ENCODE results near the gene SMG1. TPM values are rescaled to one million over a fixed set of nuclear protein-coding genes. Genes with fewer than 3 reads are reported as not detected.

Gene SMG1
- total RNA-seq, result 49.1 and 57.2 TPM in 2 replicates

DNA sequence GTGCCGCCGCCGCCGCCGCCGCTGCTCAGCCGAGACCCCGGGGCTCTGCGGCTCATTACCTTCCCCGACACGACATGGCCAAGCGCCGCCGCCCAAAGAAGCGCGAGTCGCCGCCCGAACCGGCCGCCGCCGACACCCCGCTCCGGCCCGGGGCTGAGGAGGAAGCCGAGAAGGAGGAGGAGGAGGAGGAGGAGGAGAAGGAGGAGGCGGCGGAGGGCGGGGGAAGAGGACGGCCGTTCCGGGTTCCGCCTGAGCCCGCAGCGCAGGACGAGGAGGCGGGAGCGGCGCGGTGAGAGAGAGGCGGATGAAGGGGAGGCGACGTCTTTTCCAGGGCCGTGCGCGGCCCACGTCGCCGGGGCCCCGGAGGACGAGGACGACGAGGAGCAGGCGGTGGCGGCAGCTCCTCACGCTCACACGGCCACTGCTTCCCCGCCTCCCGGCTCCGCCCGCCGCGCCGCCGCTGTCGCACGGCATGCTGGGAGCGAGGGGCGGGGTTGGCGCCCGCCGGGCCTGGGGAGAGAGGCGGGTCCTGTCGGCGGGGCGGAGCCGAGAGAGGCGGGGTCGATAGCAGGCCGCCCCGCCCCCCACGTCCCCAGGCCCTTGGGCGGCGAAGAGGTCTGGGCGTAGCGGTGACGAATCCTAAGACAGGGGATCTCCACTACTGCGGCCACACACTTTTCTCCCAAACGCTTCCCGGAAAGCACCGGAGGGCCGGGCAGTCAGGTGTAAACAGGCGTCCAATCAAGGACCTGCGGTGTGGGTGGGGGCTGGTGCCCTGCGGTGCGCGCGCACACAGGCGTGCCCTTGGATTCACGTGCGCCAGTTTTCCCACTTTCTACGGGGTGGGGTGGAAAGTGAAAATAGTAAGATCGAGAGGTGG is at the start of gene SMG1:
Gene SMG1, minus strand, starts transcription at position 423 of the 880 bp plus-strand sequence. Its CDS starts 367 bp downstream, at position 56.

DNA sequence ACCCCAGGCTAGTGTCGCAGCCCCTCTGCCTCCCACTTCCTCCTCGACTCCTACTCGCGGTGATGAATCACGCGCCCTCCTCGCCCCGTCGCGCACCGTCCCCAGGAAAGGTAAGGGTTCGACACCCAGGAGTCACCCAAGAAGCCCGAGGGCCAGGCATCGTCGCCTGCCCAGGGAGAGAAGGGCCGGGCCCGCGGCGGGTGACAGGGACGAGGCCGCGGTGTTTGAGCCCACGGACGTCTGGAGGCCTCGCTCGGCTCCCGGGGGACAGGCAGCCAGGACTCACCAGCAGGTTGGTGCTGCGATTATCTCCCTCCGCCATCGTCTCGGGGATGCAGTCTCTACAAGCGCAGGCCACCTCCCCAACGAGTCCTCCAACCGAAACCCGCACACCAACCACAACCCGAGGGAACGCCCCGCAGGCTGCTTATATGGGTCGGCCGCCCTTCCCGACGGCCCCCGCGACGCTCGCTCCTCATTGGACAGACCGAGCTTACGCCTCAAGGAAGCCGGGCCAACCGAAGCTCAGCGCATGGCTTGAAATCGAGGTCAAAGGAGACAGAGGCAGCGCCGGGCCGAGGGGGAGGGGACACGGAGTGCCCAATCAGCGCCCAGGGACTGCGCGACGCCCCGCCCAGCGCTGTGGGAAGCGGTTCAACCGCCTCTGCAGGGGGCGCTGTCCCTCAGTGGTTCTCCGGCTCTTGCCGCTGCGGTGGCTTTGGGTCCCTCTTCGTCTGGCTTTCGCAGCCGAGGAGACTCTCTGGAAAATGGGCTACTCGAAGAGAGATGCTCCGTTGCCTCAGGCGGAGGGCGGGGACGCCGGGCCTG is 124.8 kb downstream of the SMG1 start, which contains the start of gene ARL6IP1:
Gene ARL6IP1, minus strand, starts transcription at position 405 of the 828 bp plus-strand sequence. Its CDS starts 83 bp downstream, at position 322.

DNA sequence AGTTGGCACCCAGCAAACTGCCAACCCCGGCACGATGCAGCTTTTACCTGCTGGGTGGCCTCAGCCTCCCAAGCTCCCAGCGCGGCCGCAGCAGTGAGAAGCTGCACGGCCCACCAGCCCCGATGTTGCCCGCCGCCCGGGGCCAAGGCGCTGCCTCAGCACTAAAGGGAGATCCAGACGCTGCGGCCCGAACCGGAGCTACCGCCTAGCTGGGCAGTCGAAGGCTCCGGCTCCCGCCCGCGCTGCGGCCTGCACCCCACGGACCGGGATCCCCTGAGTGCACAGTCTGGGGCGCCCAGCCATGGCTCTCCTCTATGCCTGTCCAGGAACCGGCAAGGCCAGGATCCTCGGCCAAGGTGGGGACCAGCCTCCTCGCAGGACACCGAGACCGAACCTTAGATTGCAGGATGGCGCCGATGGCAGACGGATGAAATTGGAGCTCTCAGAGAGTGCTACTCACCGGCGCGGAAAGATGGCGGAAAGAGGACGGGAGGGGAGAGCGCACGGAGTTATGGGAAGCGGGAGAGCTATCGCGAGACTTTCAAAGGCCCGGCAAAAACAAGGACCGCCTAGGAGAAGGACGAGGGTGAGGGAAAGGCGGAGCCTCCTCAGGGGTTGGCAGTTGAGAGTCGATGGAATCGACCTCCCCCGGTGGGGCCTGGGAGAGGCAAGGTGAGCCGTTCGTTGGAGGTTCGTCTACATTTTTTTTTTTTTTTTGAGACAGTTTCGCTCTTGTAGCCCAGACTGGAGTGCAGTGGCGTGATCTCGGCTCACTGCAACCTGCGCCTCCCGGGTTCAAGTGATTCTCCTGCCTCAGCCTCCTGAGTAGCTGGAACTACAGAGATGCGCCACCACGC is 136.1 kb downstream of the SMG1 start, which contains the start of gene RPS15A:
Gene RPS15A, minus strand, starts transcription at position 485 of the 857 bp plus-strand sequence. CDS start 1,221 bp downstream, outside the sequence.

Other genes starting within 250 kb of the SMG1 start
- 1,680 and 1,863 TPM in 2 replicates for gene RPS15A, start 136.1 kb downstream of the SMG1 start, total RNA-seq
- 316 and 558 TPM in 2 replicates for gene ARL6IP1, start 124.9 kb downstream of the SMG1 start, total RNA-seq
- gene TMC7, start 57.5 kb upstream of the SMG1 start, total RNA-seq, result 0.56 and 0.77 TPM in 2 replicates
- 11.8 and 13.8 TPM in 2 replicates for gene COQ7, start 141.2 kb upstream of the SMG1 start, total RNA-seq
- gene ITPRIPL2, start 187.6 kb upstream of the SMG1 start, total RNA-seq, result 40.9 and 53.1 TPM in 2 replicates
- gene SYT17, start 241.8 kb upstream of the SMG1 start, total RNA-seq, result under 0.01 TPM in 2 replicates

All from regular cardiac myocyte (primary cell).